Hepatocyte (in vitro differentiated cells): Measurements from ENCODE around the gene USP2. TPM values are rescaled to one million over a fixed set of nuclear protein-coding genes. Genes with fewer than 3 reads are reported as not detected.

Experiments used
- DNase-seq: peaks from one replicate; pipeline ENCODE4 v3.0.0-alpha.2; 2016; ENCODE audit warnings: low spot score
- H2AFZ ChIP-seq: fragments of 200-600 bp; sonication (generic); 2 replicates; pipeline ENCODE4 v1.6.0; 2016; ENCODE audit warnings: antibody characterized with exemption, mild to moderate bottlenecking
- H3K27ac ChIP-seq: fragments of 200-600 bp; sonication (generic); 2 replicates; pipeline ENCODE4 v1.5.1; 2016; ENCODE audit warnings: mild to moderate bottlenecking
- H3K27me3 ChIP-seq: fragments of 200-600 bp; sonication (generic); 2 replicates; pipeline ENCODE4 v1.6.1; 2016
- H3K36me3 ChIP-seq: fragments of 200-600 bp; sonication (generic); replicated peaks from 2 replicates; pipeline ENCODE4 v1.5.1; 2016; ENCODE audit warnings: low read depth; ENCODE audit not compliant: insufficient read depth
- H3K4me1 ChIP-seq: fragments of 200-600 bp; sonication (generic); 2 replicates; pipeline ENCODE4 v1.5.1; 2016; ENCODE audit warnings: mild to moderate bottlenecking, moderate library complexity; ENCODE audit not compliant: insufficient read depth
- H3K4me2 ChIP-seq: fragments of 200-600 bp; sonication (generic); 2 replicates; pipeline ENCODE4 v1.6.0; 2016
- H3K4me3 ChIP-seq: fragments of 200-600 bp; sonication (generic); 2 replicates; pipeline ENCODE4 v1.5.1; 2016; ENCODE audit warnings: mild to moderate bottlenecking
- H3K79me2 ChIP-seq: fragments of 200-600 bp; sonication (generic); 2 replicates; pipeline ENCODE4 v1.6.0; 2017; ENCODE audit warnings: mild to moderate bottlenecking
- H3K9me2 ChIP-seq: fragments of 200-600 bp; sonication (generic); replicated peaks from 2 replicates; pipeline ENCODE4 v1.6.0; 2017; ENCODE audit warnings: mild to moderate bottlenecking; ENCODE audit not compliant: insufficient read depth
- H3K9me3 ChIP-seq: fragments of 200-600 bp; sonication (generic); 2 replicates; pipeline ENCODE4 v1.5.1; 2016; ENCODE audit warnings: low read depth, mild to moderate bottlenecking
- H4K20me1 ChIP-seq: fragments of 200-600 bp; sonication (generic); 2 replicates; pipeline ENCODE4 v1.6.0; 2016; ENCODE audit warnings: mild to moderate bottlenecking; ENCODE audit not compliant: insufficient read depth, poor library complexity, severe bottlenecking
- EZH2 ChIP-seq: fragments of 200-600 bp; sonication (generic); IDR thresholded peaks from 2 replicates; pipeline ENCODE4 v1.6.1; 2016; ENCODE audit warnings: antibody characterized with exemption, mild to moderate bottlenecking, borderline replicate concordance
- EZH2phosphoT487 ChIP-seq: fragments of 200-600 bp; sonication (generic); IDR thresholded peaks from one replicate; pipeline ENCODE4 v1.6.1; 2018; ENCODE audit warnings: antibody characterized with exemption, mild to moderate bottlenecking, low read depth, moderate library complexity; ENCODE audit not compliant: unreplicated experiment, severe bottlenecking
- WGBS: methylation state at CpG from one replicate; pipeline ENCODE4 v1.1.6; 2016; ENCODE audit warnings: low lambda C conversion rate; ENCODE audit errors: missing lambda C conversion rate; 5-methylcytosine and 5-hydroxymethylcytosine counted together
- polyA plus RNA-seq: library from polyadenylated mRNA; unstranded; fragments of >200 nt; fragmentation: Nextera tagmentation; extraction: Ambion mirVana; gene quantifications from 2 replicates; pipeline ENCODE4 v1.2.1, GENCODE V29; 2016
- total RNA-seq: library from RNA; depleted of rRNA; stranded (reverse); fragments of >200 nt; gene quantifications from 2 replicates; pipeline ENCODE4 v1.2.3, GENCODE V29; 2014
- TF ChIP-seq, protein P1 (sequence below): fragments of 200-600 bp; sonication (generic); IDR thresholded peaks from 2 replicates; pipeline ENCODE4 v1.5.1; 2016; ENCODE audit warnings: antibody characterized with exemption, mild to moderate bottlenecking; ENCODE audit not compliant: poor library complexity

Gene USP2
- total and polyA plus RNA-seq, 2 experiments from 2014 or later = 7.3 to 23.5 TPM

GRCh38 chr11:119310682-119311052 is 70.8 kb downstream of the USP2 start:
- no peak overlapping the region for H3K4me2 ChIP-seq
- DNase-seq = no peak
- H3K36me3 ChIP-seq = no peaks in the 10 kb centered on the region
- 95% methylated on average over 18 of the region's 20 CpGs for WGBS
- H3K4me3 ChIP-seq = no peak overlapping the region
- H3K79me2 ChIP-seq = no peaks in the 10 kb centered on the region
- H2AFZ ChIP-seq = no peak overlapping the region
- H3K4me1 ChIP-seq = peaks cover 9% of the 10 kb centered on the region
- H3K27ac ChIP-seq = no peak overlapping the region
- no peak for TF ChIP-seq EZH2phosphoT487
- TF ChIP-seq EZH2 = no peak
- TF ChIP-seq, protein P1, sequence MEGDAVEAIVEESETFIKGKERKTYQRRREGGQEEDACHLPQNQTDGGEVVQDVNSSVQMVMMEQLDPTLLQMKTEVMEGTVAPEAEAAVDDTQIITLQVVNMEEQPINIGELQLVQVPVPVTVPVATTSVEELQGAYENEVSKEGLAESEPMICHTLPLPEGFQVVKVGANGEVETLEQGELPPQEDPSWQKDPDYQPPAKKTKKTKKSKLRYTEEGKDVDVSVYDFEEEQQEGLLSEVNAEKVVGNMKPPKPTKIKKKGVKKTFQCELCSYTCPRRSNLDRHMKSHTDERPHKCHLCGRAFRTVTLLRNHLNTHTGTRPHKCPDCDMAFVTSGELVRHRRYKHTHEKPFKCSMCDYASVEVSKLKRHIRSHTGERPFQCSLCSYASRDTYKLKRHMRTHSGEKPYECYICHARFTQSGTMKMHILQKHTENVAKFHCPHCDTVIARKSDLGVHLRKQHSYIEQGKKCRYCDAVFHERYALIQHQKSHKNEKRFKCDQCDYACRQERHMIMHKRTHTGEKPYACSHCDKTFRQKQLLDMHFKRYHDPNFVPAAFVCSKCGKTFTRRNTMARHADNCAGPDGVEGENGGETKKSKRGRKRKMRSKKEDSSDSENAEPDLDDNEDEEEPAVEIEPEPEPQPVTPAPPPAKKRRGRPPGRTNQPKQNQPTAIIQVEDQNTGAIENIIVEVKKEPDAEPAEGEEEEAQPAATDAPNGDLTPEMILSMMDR = no peak
- no peaks in the 10 kb centered on the region for H4K20me1 ChIP-seq
- no peaks in the 10 kb centered on the region for H3K9me2 ChIP-seq
- H3K27me3 ChIP-seq = peaks cover 16% of the 10 kb centered on the region
- H3K9me3 ChIP-seq = no peaks in the 10 kb centered on the region

- Histone ChIP-seq H2AFZ (no peak overlapping the region), H3K4me3 (no peak overlapping the region), H3K36me3 (no peaks in the 10 kb centered on the region), H3K79me2 (no peaks in the 10 kb centered on the region), H3K9me2 (no peaks in the 10 kb centered on the region), H3K9me3 (no peaks in the 10 kb centered on the region), H3K4me1 (peaks cover 3% of the 10 kb centered on the region), H3K27ac (no peak overlapping the region), H4K20me1 (no peaks in the 10 kb centered on the region), H3K27me3 (peaks cover 10% of the 10 kb centered on the region), H3K4me2 (no peak overlapping the region)
- no peak for DNase-seq
- TF ChIP-seq EZH2 (no peak), EZH2phosphoT487 (no peak)
- TF ChIP-seq, protein P1 = no peak
- WGBS = 84% methylated on average over 17 of the region's 17 CpGs
Measured at GRCh38 chr11:119309953-119310681, 71.4 kb downstream of the USP2 start.

DNA sequence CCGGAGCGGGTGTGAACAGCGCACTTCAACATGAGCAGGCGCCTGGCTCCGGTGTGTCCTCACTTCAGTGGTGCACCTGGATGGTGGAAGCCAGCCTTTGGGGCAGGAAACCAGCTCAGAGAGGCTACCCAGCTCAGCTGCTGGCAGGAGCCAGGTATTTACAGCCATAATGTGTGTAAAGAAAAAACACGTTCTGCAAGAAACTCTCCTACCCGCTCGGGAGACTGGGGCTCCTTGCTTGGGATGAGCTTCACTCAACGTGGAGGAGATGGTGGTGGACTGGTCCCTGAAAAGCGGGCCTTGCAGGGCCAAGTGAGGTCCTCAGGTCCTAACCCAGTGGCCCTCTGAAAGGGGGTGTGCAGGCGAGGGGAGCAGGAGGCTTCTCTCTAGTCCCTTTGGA is 72.1 kb downstream of the USP2 start:
- Histone ChIP-seq H3K4me1 (no peaks in the 10 kb centered on the region), H3K9me2 (no peaks in the 10 kb centered on the region), H3K4me2 (no peak overlapping the region), H3K4me3 (no peak overlapping the region), H3K27me3 (peaks cover 3% of the 10 kb centered on the region), H3K9me3 (no peaks in the 10 kb centered on the region), H3K36me3 (no peaks in the 10 kb centered on the region), H4K20me1 (no peaks in the 10 kb centered on the region), H3K79me2 (no peaks in the 10 kb centered on the region), H3K27ac (no peak overlapping the region), H2AFZ (no peak overlapping the region)
- DNase-seq = no peak
- WGBS = 91% methylated on average over 11 of the region's 11 CpGs
- TF ChIP-seq EZH2 = no peak
- TF ChIP-seq EZH2phosphoT487 = no peak
- TF ChIP-seq, protein P1 = no peak
